ENCODE results near the gene PCGF6.

DNA sequence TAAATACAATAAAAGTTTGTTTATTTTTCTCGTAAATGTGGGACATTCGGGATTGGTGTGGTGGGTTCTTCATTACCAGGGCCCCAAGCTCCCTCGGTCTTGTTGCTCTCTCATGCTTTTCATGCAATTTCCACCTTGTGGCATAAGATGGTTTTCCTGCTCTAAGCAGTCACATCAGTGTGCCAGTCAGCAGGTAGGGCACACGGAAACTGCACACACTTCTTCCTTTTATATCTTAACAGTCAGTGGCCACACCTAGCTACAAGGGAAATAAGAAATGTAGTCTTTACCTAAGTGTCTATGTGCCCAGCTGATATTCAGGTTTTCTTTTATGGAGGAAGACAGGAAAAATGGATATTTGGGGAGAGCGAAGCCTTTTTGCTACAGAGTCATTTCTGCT, 23.3 kb upstream of the PCGF6 start:
- TF ChIP-seq, protein P1, sequence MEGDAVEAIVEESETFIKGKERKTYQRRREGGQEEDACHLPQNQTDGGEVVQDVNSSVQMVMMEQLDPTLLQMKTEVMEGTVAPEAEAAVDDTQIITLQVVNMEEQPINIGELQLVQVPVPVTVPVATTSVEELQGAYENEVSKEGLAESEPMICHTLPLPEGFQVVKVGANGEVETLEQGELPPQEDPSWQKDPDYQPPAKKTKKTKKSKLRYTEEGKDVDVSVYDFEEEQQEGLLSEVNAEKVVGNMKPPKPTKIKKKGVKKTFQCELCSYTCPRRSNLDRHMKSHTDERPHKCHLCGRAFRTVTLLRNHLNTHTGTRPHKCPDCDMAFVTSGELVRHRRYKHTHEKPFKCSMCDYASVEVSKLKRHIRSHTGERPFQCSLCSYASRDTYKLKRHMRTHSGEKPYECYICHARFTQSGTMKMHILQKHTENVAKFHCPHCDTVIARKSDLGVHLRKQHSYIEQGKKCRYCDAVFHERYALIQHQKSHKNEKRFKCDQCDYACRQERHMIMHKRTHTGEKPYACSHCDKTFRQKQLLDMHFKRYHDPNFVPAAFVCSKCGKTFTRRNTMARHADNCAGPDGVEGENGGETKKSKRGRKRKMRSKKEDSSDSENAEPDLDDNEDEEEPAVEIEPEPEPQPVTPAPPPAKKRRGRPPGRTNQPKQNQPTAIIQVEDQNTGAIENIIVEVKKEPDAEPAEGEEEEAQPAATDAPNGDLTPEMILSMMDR (IDR thresholded peaks at IDR 0.05), result no peak
- TF ChIP-seq, protein P2, sequence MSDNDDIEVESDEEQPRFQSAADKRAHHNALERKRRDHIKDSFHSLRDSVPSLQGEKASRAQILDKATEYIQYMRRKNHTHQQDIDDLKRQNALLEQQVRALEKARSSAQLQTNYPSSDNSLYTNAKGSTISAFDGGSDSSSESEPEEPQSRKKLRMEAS (CRISPR knock-in tag; IDR thresholded peaks at IDR 0.05), result no peak
- TF ChIP-seq ZNF121 (CRISPR knock-in tag; IDR thresholded peaks at IDR 0.05), result no peak
- TF ChIP-seq ZNF317 (CRISPR knock-in tag; IDR thresholded peaks at IDR 0.05; ENCODE audit: borderline replicate concordance, low read depth), result no peak
- TF ChIP-seq, protein P3, sequence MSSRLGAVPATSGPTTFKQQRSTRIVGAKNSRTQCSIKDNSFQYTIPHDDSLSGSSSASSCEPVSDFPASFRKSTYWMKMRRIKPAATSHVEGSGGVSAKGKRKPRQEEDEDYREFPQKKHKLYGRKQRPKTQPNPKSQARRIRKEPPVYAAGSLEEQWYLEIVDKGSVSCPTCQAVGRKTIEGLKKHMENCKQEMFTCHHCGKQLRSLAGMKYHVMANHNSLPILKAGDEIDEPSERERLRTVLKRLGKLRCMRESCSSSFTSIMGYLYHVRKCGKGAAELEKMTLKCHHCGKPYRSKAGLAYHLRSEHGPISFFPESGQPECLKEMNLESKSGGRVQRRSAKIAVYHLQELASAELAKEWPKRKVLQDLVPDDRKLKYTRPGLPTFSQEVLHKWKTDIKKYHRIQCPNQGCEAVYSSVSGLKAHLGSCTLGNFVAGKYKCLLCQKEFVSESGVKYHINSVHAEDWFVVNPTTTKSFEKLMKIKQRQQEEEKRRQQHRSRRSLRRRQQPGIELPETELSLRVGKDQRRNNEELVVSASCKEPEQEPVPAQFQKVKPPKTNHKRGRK (CRISPR knock-in tag; IDR thresholded peaks at IDR 0.05; ENCODE audit: borderline replicate concordance), result no peak
- TF ChIP-seq RORB (CRISPR knock-in tag; IDR thresholded peaks at IDR 0.05), result no peak
- no peak for TF ChIP-seq NR3C1 (CRISPR knock-in tag; conservative IDR thresholded peaks at IDR 0.05; ENCODE audit: low read depth)
- TF ChIP-seq ELF4 (CRISPR knock-in tag; IDR thresholded peaks at IDR 0.05; ENCODE audit: low read depth), result no peak
